Measurements from ENCODE around the gene SH2B2. TPM values are rescaled to one million over a fixed set of nuclear protein-coding genes. Genes with fewer than 3 reads are reported as not detected.

Gene SH2B2
- 10 to 100 TPM; 23.2 to 36.9 (median 29.4) TPM for total RNA-seq
- 10 to 100 TPM; 13.4 to 31.2 (median 15.5) TPM for polyA plus RNA-seq
- long read RNA-seq, donor 1 = 0 reads
- long read RNA-seq, donor 2 = 0 reads

- H3K9me3 ChIP-seq = no peaks in the 10 kb centered on the region
- H3K4me1 ChIP-seq = peaks cover 36 to 77% (median 71%) of the 10 kb centered on the region in 6 donors
- H3K27ac ChIP-seq = peak within 1 kb of the TSS; percentile 72 to 97 (median 91)
- TF ChIP-seq CTCF (IDR thresholded peaks at IDR 0.05 in 8 of 11, conservative IDR thresholded peaks at IDR 0.05 in 3 of 11) (peak in 5 of 11 experiments; percentile 18 to 38 (median 20)), POLR2A (IDR thresholded peaks at IDR 0.05) (peak in 1 of 3 donors; percentile 42), POLR2AphosphoS5 (IDR thresholded peaks at IDR 0.05) (peak; percentile 86 to 91 (median 89))
- peaks cover 0 to 14% (median 0%) of the 10 kb centered on the region in 7 donors for H3K27me3 ChIP-seq (replicated peaks in 1 of 7)
- no peaks in the 10 kb centered on the region for H3K36me3 ChIP-seq
- WGBS, 5 donors = 0 to 1% (median 0%) methylated on average over 18 to 105 of the region's 116 CpGs
- peak within 1 kb of the TSS; percentile 80 to 96 (median 90) for H3K4me3 ChIP-seq
- DNase-seq = peak; percentile 93
- intact Hi-C loops (cut with DNase I; ENCODE audit: low total_unique reads) = no loop called here
Measured at GRCh38 chr7:102286237-102287110, at the start of gene SH2B2. Gene SH2B2, plus strand, starts transcription at chr7:102286868. Its CDS starts 13,683 bp downstream, at chr7:102300551.

GRCh38 chr7:102239206-102239820 is 47.4 kb upstream of the SH2B2 start:
- no peak overlapping the region for H3K27ac ChIP-seq
- H3K4me1 ChIP-seq = peaks cover 0 to 5% (median 0%) of the 10 kb centered on the region in 6 donors
- no peak for TF ChIP-seq POLR2AphosphoS5 (IDR thresholded peaks at IDR 0.05)
- no peak for TF ChIP-seq CTCF (IDR thresholded peaks at IDR 0.05 in 8 of 11, conservative IDR thresholded peaks at IDR 0.05 in 3 of 11)
- TF ChIP-seq POLR2A (IDR thresholded peaks at IDR 0.05) = no peak
- DNase-seq = no peak
- H3K4me3 ChIP-seq = no peak overlapping the region
- H3K27me3 ChIP-seq (replicated peaks in 1 of 7) = no peaks in the 10 kb centered on the region
- no peaks in the 10 kb centered on the region for H3K9me3 ChIP-seq
- peaks cover 0 to 100% (median 38%) of the 10 kb centered on the region in 6 donors for H3K36me3 ChIP-seq
- 96 to 98% (median 96%) methylated on average over 34 to 35 of the region's 35 CpGs for WGBS, 5 donors
- intact Hi-C loops (cut with DNase I; ENCODE audit: low total_unique reads) = no loop called here

- Histone ChIP-seq H3K4me1 (peaks cover 0 to 4% (median 0%) of the 10 kb centered on the region in 6 donors), H3K27ac (no peak overlapping the region), H3K9me3 (no peaks in the 10 kb centered on the region), H3K27me3 (replicated peaks in 1 of 7) (no peaks in the 10 kb centered on the region), H3K36me3 (peaks cover 0 to 100% (median 30%) of the 10 kb centered on the region in 6 donors), H3K4me3 (no peak overlapping the region)
- 85 to 94% (median 89%) methylated on average over 4 to 8 of the region's 8 CpGs for WGBS, 5 donors
- intact Hi-C loops (cut with DNase I; ENCODE audit: low total_unique reads) = no loop called here
- no peak for DNase-seq
- TF ChIP-seq CTCF (IDR thresholded peaks at IDR 0.05 in 8 of 11, conservative IDR thresholded peaks at IDR 0.05 in 3 of 11) = no peak
- TF ChIP-seq POLR2AphosphoS5 (IDR thresholded peaks at IDR 0.05) = no peak
- TF ChIP-seq POLR2A (IDR thresholded peaks at IDR 0.05) = no peak
Measured at GRCh38 chr7:102241431-102241830, 45.2 kb upstream of the SH2B2 start.
